Colonic mucosa (tissue), 4 donors: ENCODE results near the gene MINK1. TPM values are rescaled to one million over a fixed set of nuclear protein-coding genes. Genes with fewer than 3 reads are reported as not detected.

Experiments used
- DNase-seq: peaks from one replicate; pipeline ENCODE4 v3.0.0-alpha.2; 2020
- H3K27ac ChIP-seq: fragments of 200-600 bp; one replicate; pipeline ENCODE4 v1.8.0; 2021
- H3K27me3 ChIP-seq: fragments of 200-600 bp; one replicate; pipeline ENCODE4 v1.8.0; 2021
- H3K36me3 ChIP-seq: fragments of 200-600 bp; one replicate; pipeline ENCODE4 v1.8.0; 2021
- H3K4me1 ChIP-seq: fragments of 200-600 bp; one replicate; pipeline ENCODE4 v1.8.0; 2021; ENCODE audit warnings: mild to moderate bottlenecking
- H3K4me3 ChIP-seq: fragments of 200-600 bp; one replicate; pipeline ENCODE4 v1.8.0; 2021
- H3K9ac ChIP-seq, 2 donors: one replicate each; pipeline ENCODE4 v1.7.0; 2013; ENCODE audit warnings: control low read depth in 2 of 2, low read depth in 2 of 2, low read length in 2 of 2
- H3K9me3 ChIP-seq: fragments of 200-600 bp; one replicate; pipeline ENCODE4 v1.8.0; 2021
- CTCF ChIP-seq: fragments of 200-600 bp; IDR thresholded peaks from one replicate; pipeline ENCODE4 v1.8.0; 2022; ENCODE audit warnings: antibody characterized with exemption, mild to moderate bottlenecking
- intact Hi-C: fragments of 100-400 bp; cut with DNase I; formaldehyde crosslinking; loops from one replicate; pipeline ENCODE4 v1.14.1; 2022
- total RNA-seq, 2 donors: library from RNA; stranded (reverse); fragmentation: NEBNext Ultra II Directional in 1 of 2; extraction: Animal tissue kit (Norgen Biotek cat#: 25700) in 1 of 2; gene quantifications; one replicate each; pipeline ENCODE4 v1.2.1, GENCODE V29; 2021
- donor health status: healthy.
- donor health status: DM: no; HTN: no; CAD: no.
- donor health status: DM: no; HTN: no; CAD: no.

MINK1 gene
- total RNA-seq, 2 donors from 2014 or later, result 172 to 215 TPM

GRCh38 chr17:4807605-4808377 lies 25.3 kb upstream of the MINK1 start:
- Histone ChIP-seq H3K9me3 (no peaks in the 10 kb centered on the region), H3K4me3 (peak overlapping the region; percentile 86), H3K27ac (no peak overlapping the region), H3K27me3 (no peaks in the 10 kb centered on the region), H3K4me1 (peaks cover 10% of the 10 kb centered on the region), H3K9ac (peak overlapping the region; percentile 63 to 69), H3K36me3 (no peaks in the 10 kb centered on the region)
- no peak for DNase-seq
- TF ChIP-seq CTCF, result no peak
- intact Hi-C loops, result no loop called here

GRCh38 chr17:4808378-4808767 lies 24.8 kb upstream of the MINK1 start:
- Histone ChIP-seq H3K27ac (no peak overlapping the region), H3K27me3 (no peaks in the 10 kb centered on the region), H3K9ac (no peak overlapping the region), H3K4me1 (peaks cover 10% of the 10 kb centered on the region), H3K9me3 (no peaks in the 10 kb centered on the region), H3K4me3 (no peak overlapping the region), H3K36me3 (no peaks in the 10 kb centered on the region)
- peak; percentile 29 for DNase-seq
- intact Hi-C loops, result no loop called here
- TF ChIP-seq CTCF, result no peak

- TF ChIP-seq CTCF, result no peak
- Histone ChIP-seq H3K4me3 (no peak overlapping the region), H3K9me3 (no peaks in the 10 kb centered on the region), H3K36me3 (no peaks in the 10 kb centered on the region), H3K27ac (no peak overlapping the region), H3K9ac (no peak overlapping the region), H3K27me3 (no peaks in the 10 kb centered on the region), H3K4me1 (peaks cover 10% of the 10 kb centered on the region)
- DNase-seq, result no peak
- intact Hi-C loops, result no loop called here
Observed at GRCh38 chr17:4810696-4811290, 22.3 kb upstream of the MINK1 start.

DNA sequence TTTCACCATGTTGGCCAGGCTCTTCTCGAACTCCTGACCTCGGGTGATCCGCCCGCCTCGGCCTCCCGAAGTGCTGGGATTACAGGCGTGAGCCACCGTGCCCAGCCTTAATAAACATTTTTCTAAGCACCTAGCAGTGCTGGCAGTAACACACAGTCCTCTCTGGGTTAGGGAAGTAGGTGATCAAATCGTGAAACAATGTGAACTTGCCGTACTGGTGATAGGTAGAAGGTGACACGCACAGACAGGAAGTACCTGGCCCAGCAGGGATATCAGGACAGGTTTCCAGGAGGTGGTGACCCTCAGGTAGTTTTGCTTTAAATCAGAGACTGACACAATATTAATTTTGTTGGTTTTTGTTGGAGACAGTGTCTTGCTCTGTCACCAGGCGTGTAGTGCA lies 21.7 kb upstream of the MINK1 start:
- H3K27ac ChIP-seq, result no peak overlapping the region
- intact Hi-C loops, result no loop called here
- no peaks in the 10 kb centered on the region for H3K36me3 ChIP-seq

GRCh38 chr17:4812690-4813089 lies 20.4 kb upstream of the MINK1 start:
- Histone ChIP-seq H3K4me3 (no peak overlapping the region), H3K9ac (no peak overlapping the region), H3K4me1 (peaks cover 4% of the 10 kb centered on the region), H3K27ac (no peak overlapping the region), H3K36me3 (no peaks in the 10 kb centered on the region), H3K27me3 (no peaks in the 10 kb centered on the region), H3K9me3 (no peaks in the 10 kb centered on the region)
- no peak for TF ChIP-seq CTCF
- DNase-seq, result no peak
- intact Hi-C loops, result no loop called here

More for the DNA sequence above, 21.7 kb upstream of the MINK1 start:
- H3K4me1 ChIP-seq, result peaks cover 5% of the 10 kb centered on the region
- no peak for TF ChIP-seq CTCF
- no peak overlapping the region for H3K9ac ChIP-seq
- no peak for DNase-seq
- no peaks in the 10 kb centered on the region for H3K9me3 ChIP-seq
- no peaks in the 10 kb centered on the region for H3K27me3 ChIP-seq
- H3K4me3 ChIP-seq, result no peak overlapping the region
